Bronchial epithelial cell (primary cell): Measurements from ENCODE around the gene ATPAF2. TPM values are rescaled to one million over a fixed set of nuclear protein-coding genes. Genes with fewer than 3 reads are reported as not detected.

ENCODE experiments used
- DNase-seq: peaks from one replicate; pipeline ENCODE4 v3.0.0-alpha.2; 2010; ENCODE audit warnings: low read depth
- FAIRE-seq: peaks from 2 replicates; lab custom pipeline; 2011; peaks lifted over from hg19 to GRCh38; lab: Jason Lieb, UNC
- H3K27me3 ChIP-seq: 2 replicates; pipeline ENCODE4 v1.5.1; 2011; ENCODE audit warnings: low read length; ENCODE audit not compliant: control insufficient read depth, insufficient read depth
- H3K36me3 ChIP-seq: 2 replicates; pipeline ENCODE4 v1.5.1; 2011; ENCODE audit warnings: low read length; ENCODE audit not compliant: control insufficient read depth, insufficient read depth
- H3K4me3 ChIP-seq: 2 replicates; pipeline ENCODE4 v1.5.1; 2011; ENCODE audit warnings: mild to moderate bottlenecking, low read depth, low read length, control low read depth
- total RNA-seq: library from RNA; depleted of rRNA; stranded (reverse); fragments of >200 nt; gene quantifications from 2 replicates; pipeline ENCODE4 v1.2.1, GENCODE V29; 2014
- TF ChIP-seq, protein P1 (sequence below): IDR thresholded peaks from 2 replicates; pipeline ENCODE4 v1.5.1; 2011; ENCODE audit warnings: mild to moderate bottlenecking, moderate library complexity, low read length, control low read depth, inconsistent platforms; ENCODE audit not compliant: insufficient read depth, severe bottlenecking

ATPAF2 gene
- total RNA-seq, 1 donor from 2014 or later = 11.3 TPM

DNA sequence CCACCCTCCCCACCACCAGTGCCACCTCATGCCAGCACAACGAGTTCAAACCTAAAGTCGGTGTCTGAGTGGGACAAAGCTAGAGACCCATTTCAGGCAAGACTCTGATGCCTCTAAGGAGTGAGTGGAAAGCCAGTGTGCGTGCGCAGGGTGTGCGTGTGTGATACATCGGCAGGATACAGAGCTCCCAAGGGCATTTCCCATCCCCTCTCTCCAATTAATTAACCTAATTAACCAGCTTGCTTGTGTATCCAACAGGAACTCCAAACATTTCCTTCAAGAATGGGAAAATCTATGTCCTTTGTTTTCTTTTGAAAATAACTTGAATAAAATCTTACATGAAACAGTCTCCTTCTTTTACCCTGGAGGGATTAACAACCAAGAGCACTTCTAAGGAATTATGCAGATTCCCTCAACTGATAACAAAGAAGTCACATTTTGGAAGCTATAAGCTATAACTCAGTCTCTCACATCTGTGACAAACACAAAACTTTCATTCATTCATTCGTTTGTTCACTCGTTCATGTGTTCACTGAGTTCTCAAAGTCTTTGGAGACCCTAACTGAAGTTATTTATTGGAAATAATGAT lies 9.9 kb downstream of the ATPAF2 start:
- TF ChIP-seq, protein P1, sequence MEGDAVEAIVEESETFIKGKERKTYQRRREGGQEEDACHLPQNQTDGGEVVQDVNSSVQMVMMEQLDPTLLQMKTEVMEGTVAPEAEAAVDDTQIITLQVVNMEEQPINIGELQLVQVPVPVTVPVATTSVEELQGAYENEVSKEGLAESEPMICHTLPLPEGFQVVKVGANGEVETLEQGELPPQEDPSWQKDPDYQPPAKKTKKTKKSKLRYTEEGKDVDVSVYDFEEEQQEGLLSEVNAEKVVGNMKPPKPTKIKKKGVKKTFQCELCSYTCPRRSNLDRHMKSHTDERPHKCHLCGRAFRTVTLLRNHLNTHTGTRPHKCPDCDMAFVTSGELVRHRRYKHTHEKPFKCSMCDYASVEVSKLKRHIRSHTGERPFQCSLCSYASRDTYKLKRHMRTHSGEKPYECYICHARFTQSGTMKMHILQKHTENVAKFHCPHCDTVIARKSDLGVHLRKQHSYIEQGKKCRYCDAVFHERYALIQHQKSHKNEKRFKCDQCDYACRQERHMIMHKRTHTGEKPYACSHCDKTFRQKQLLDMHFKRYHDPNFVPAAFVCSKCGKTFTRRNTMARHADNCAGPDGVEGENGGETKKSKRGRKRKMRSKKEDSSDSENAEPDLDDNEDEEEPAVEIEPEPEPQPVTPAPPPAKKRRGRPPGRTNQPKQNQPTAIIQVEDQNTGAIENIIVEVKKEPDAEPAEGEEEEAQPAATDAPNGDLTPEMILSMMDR = no peak
- no peak for FAIRE-seq
- no peaks in the 10 kb centered on the region for H3K36me3 ChIP-seq
- no peak for DNase-seq
- no peaks in the 10 kb centered on the region for H3K27me3 ChIP-seq
- no peak overlapping the region for H3K4me3 ChIP-seq

DNA sequence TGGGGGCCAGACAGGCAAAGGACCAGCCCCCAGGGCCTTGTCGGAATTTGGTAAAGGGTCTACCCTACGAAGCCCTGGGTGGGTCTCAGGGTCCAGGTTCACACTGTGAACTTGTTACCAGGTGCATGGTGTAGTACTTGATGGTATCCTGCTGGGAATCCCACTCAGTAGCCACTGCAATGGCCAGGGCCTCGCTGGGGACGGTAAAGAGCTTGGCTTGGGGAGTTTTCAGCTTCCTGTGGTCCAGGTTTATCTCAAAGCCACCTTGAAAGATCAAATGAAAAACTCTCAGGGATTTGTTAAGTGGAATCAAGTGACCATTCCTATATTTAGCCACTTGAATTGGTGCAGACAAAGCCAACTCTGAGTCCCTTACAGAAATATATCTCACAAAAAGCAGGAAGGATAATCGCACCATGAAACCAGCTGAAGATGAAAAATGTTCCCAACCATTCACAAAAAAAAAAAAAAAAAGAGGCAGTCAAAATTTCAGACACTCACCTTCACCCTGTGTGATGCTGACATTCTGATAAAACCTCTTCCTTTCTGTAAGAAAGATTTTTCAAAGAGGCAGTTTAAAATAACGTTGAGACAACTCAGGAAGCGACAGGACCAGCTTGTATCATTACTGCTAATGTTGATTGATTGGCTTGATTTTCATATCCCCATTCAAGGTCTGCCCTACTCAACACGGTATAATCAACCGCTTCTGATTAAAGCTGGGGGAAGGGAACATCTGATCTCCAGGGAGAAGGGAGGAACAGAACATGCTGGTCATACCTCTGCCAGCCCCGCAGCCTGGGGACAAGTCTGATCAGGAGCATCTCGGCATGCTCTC lies 10.6 kb downstream of the ATPAF2 start:
- Histone ChIP-seq H3K27me3 (no peaks in the 10 kb centered on the region), H3K4me3 (no peak overlapping the region), H3K36me3 (no peaks in the 10 kb centered on the region)
- TF ChIP-seq, protein P1 = no peak
- no peak for DNase-seq
- FAIRE-seq = peak; percentile 7

DNA sequence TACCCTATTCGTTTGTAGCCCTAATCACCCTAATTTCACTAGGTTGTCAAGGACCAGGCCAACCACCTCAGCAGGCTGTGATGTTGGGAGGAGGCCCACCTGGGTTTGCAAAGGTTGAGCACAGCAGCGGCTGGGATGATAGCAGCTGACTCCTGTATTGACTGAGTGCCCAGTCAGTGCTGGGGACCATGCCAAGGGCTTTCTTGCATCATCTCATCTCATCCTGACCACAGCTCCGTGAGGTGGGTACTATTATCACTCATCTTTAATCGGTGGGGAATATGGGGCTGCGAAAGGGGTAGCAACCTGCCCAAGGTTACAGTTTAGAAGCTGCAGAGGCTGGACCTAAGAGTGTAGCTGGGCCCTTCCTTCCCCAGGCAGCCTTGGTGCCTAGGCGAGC lies 11.7 kb downstream of the ATPAF2 start:
- Histone ChIP-seq H3K36me3 (no peaks in the 10 kb centered on the region), H3K27me3 (no peaks in the 10 kb centered on the region), H3K4me3 (no peak overlapping the region)
- FAIRE-seq (no peak), DNase-seq (no peak)
- TF ChIP-seq, protein P1 = no peak

DNA sequence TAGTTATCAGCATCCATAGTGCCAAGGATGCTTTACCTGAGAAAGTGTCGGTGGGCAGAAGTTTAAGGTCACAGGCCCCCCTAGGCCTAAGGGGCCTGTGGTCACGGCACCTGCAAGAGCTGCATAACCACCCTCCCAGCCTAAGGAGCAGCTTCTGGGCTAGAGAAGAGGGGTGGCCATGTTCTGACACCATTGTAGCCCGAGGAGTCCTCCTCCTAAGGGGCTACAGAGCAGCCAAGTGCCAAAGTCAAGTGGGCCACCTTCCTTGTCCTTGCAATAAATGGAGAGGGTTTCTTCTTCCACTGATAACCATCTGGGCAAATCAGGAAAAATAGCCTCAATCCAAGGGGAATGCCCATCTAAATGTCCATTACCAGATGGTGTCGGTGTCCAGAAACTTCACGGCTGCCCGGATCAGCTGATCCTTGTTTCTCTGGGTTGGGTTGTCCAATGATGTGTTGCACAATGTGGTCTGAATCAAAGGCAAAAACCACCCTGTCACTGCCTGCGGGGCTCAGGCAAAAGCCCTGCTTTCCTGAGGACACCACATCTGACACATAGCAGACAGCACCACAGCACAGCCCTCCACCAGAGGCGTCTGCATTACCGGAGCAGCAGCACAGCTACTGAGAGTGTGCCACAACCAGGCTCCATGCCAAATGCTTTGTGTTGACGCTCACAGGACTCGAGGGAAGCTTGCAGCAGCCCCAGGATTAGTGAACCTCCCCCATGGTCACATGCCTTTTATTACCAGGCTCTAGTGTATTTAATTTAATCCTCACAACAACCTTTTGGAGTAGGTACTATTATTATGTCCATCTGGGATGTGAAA lies 12.8 kb downstream of the ATPAF2 start:
- DNase-seq = peak; percentile 30
- TF ChIP-seq, protein P1 = no peak
- no peak overlapping the region for H3K4me3 ChIP-seq
- no peak for FAIRE-seq
- peaks cover 4% of the 10 kb centered on the region for H3K36me3 ChIP-seq
- no peaks in the 10 kb centered on the region for H3K27me3 ChIP-seq

DNA sequence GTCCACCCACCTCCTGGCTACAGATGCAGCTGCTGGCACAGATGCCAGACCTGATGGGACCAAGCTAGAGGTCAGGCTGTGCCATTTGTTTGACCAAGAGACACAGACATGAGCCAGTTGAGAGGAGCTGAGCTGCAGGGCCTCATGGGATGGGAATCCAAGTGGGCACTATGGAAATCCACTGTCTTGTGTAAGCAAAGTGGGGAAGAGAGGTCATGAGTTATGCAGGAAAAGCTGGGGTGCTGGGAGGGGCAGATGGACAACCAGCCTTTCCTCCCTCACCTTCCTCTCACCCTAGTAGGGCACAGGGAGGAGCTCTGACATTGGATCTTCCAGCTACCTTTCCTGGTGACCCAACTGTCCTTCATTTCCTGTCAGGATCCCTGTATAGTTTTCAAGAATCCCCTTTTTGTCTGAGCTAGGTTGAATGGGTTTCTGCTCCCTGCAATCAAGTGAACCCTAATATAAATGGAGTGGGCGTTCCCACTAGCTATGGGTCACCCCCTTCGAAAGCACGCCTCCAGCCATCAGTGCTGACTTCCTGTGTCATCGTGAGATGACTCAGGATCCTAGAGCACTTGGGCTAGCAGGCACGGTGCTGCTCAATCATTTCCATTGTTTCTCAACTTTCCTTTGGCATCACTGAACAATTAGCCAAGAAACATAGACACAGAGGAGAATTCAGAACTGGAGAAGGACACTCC lies 13.6 kb downstream of the ATPAF2 start:
- H3K36me3 ChIP-seq = peaks cover 5% of the 10 kb centered on the region
- FAIRE-seq = peak; percentile 88
- DNase-seq = peak; percentile 85

More for the DNA sequence above, 13.6 kb downstream of the ATPAF2 start:
- Histone ChIP-seq H3K4me3 (no peak overlapping the region), H3K27me3 (no peaks in the 10 kb centered on the region)
- TF ChIP-seq, protein P1 = no peak
